BLaER1 treated with 17β-estradiol and CSF1 and Interleukin-3, amounts not matched to agents 10 nM and 100 nM (cell line): Measurements from ENCODE around the gene LEO1.

Experiments
- H3K27ac ChIP-seq, 11 experiments: shearing (Covaris generic); formaldehyde crosslinking; 2 replicates each; pipeline ENCODE4 v1.8.1; 2022
- H3K27me3 ChIP-seq, 11 experiments: shearing (Covaris generic); formaldehyde crosslinking; 2 replicates each; pipeline ENCODE4 v1.8.1; 2022
- H3K36me3 ChIP-seq, 11 experiments: shearing (Covaris generic); formaldehyde crosslinking; 2 replicates each; pipeline ENCODE4 v1.8.1; 2022
- H3K4me1 ChIP-seq, 10 experiments: shearing (Covaris generic); formaldehyde crosslinking; 2 replicates each; pipeline ENCODE4 v1.8.1; 2022
- H3K4me2 ChIP-seq, 11 experiments: shearing (Covaris generic); formaldehyde crosslinking; 2 replicates each; pipeline ENCODE4 v1.8.1; 2022
- H3K4me3 ChIP-seq, 10 experiments: shearing (Covaris generic); formaldehyde crosslinking; 2 replicates each; pipeline ENCODE4 v1.8.1; 2022
- H3K9ac ChIP-seq, 11 experiments: shearing (Covaris generic); formaldehyde crosslinking; 2 replicates each; pipeline ENCODE4 v1.8.1; 2022
- H3K9me3 ChIP-seq, 11 experiments: shearing (Covaris generic); formaldehyde crosslinking; replicated peaks in 1 of 11; 2 replicates each; pipeline ENCODE4 v1.8.1; 2022
- H4K20me1 ChIP-seq, 11 experiments: shearing (Covaris generic); formaldehyde crosslinking; 2 replicates each; pipeline ENCODE4 v1.8.1; 2022
- Cebpa-rat ChIP-seq, 11 experiments: shearing (Covaris generic); IDR thresholded peaks; 2 replicates each; pipeline ENCODE4 v1.8.1; 2022

LEO1 gene

GRCh38 chr15:51965691-51966090 is 5.9 kb downstream of the LEO1 start:
- no peak overlapping the region for H3K4me3 ChIP-seq
- H3K4me1 ChIP-seq = peaks cover 12 to 16% (median 14%) of the 10 kb centered on the region in 10 experiments
- peaks cover 57 to 89% (median 82%) of the 10 kb centered on the region in 11 experiments for H3K36me3 ChIP-seq
- H3K9me3 ChIP-seq = peaks cover 18 to 32% (median 28%) of the 10 kb centered on the region in 11 experiments
- H3K4me2 ChIP-seq = no peak overlapping the region
- no peak overlapping the region for H3K27ac ChIP-seq
- no peak for TF ChIP-seq Cebpa-rat (IDR thresholded peaks at IDR 0.05)
- H3K9ac ChIP-seq = no peak overlapping the region
- H4K20me1 ChIP-seq = peaks cover 0 to 82% (median 23%) of the 10 kb centered on the region in 11 experiments; a peak in 12 of 22 replicates
- no peaks in the 10 kb centered on the region for H3K27me3 ChIP-seq

GRCh38 chr15:51955504-51955903 is 16.1 kb downstream of the LEO1 start:
- Histone ChIP-seq H3K9me3 (no peaks in the 10 kb centered on the region), H3K4me2 (no peak overlapping the region), H3K4me1 (no peaks in the 10 kb centered on the region), H3K36me3 (peaks cover 98 to 100% (median 100%) of the 10 kb centered on the region in 11 experiments), H3K4me3 (no peak overlapping the region), H3K9ac (no peak overlapping the region), H3K27ac (no peak overlapping the region), H3K27me3 (no peaks in the 10 kb centered on the region), H4K20me1 (peaks cover 0 to 18% (median 0%) of the 10 kb centered on the region in 11 experiments; a peak in 2 of 22 replicates)
- TF ChIP-seq Cebpa-rat (IDR thresholded peaks at IDR 0.05) = no peak

DNA sequence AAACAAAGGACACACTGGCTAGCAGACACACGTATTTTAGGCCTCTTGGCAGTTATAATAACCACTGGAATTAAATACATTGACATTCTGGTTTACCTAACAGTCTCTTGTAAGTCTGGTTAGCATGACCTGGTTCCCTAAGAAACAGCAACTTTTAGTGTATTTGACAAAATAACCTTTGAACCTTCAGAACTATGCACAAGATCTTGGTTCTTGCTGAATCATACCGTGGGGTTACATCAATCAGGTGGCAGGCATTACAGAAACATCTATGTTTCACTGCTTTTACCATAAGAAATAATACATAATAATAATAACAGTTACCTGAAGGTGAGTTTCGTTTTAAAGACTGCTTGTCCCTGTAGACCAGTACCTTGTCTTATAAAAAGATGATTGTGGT is 18.8 kb downstream of the LEO1 start:
- Histone ChIP-seq H3K36me3 (peaks cover 98 to 100% (median 100%) of the 10 kb centered on the region in 11 experiments), H3K4me1 (no peaks in the 10 kb centered on the region), H3K9me3 (no peaks in the 10 kb centered on the region), H3K4me2 (no peak overlapping the region), H3K9ac (no peak overlapping the region), H4K20me1 (peaks cover 0 to 19% (median 0%) of the 10 kb centered on the region in 11 experiments; a peak in 3 of 22 replicates), H3K27ac (no peak overlapping the region), H3K4me3 (no peak overlapping the region), H3K27me3 (no peaks in the 10 kb centered on the region)
- TF ChIP-seq Cebpa-rat (IDR thresholded peaks at IDR 0.05) = no peak

- Histone ChIP-seq H3K4me2 (no peak overlapping the region), H3K9me3 (no peaks in the 10 kb centered on the region), H3K9ac (no peak overlapping the region), H3K27ac (no peak overlapping the region), H3K4me3 (no peak overlapping the region), H4K20me1 (peaks cover 0 to 17% (median 6%) of the 10 kb centered on the region in 11 experiments; a peak in 9 of 22 replicates), H3K27me3 (no peaks in the 10 kb centered on the region), H3K36me3 (peaks cover 96 to 100% (median 99%) of the 10 kb centered on the region in 11 experiments), H3K4me1 (peaks cover 0 to 5% (median 0%) of the 10 kb centered on the region in 10 experiments; a peak in 1 of 20 replicates)
- TF ChIP-seq Cebpa-rat (IDR thresholded peaks at IDR 0.05) = no peak
Measured at GRCh38 chr15:51947124-51947523, 24.5 kb downstream of the LEO1 start.

- Histone ChIP-seq H3K9me3 (no peaks in the 10 kb centered on the region), H4K20me1 (peaks cover 0 to 15% (median 5%) of the 10 kb centered on the region in 11 experiments; a peak in 9 of 22 replicates), H3K9ac (no peak overlapping the region), H3K27me3 (no peaks in the 10 kb centered on the region), H3K27ac (no peak overlapping the region), H3K36me3 (peaks cover 82 to 100% (median 92%) of the 10 kb centered on the region in 11 experiments), H3K4me2 (no peak overlapping the region), H3K4me3 (no peak overlapping the region), H3K4me1 (peaks cover 0 to 5% (median 0%) of the 10 kb centered on the region in 10 experiments; a peak in 1 of 20 replicates)
- no peak for TF ChIP-seq Cebpa-rat (IDR thresholded peaks at IDR 0.05)
Measured at GRCh38 chr15:51939216-51939615, 32.4 kb downstream of the LEO1 start.

GRCh38 chr15:51938286-51938685 is 33.3 kb downstream of the LEO1 start:
- Histone ChIP-seq H3K4me3 (no peak overlapping the region), H3K27ac (no peak overlapping the region), H3K27me3 (no peaks in the 10 kb centered on the region), H3K9me3 (no peaks in the 10 kb centered on the region), H4K20me1 (peaks cover 0 to 10% (median 0%) of the 10 kb centered on the region in 11 experiments; a peak in 6 of 22 replicates), H3K9ac (no peak overlapping the region), H3K36me3 (peaks cover 72 to 93% (median 86%) of the 10 kb centered on the region in 11 experiments), H3K4me2 (no peak overlapping the region), H3K4me1 (peaks cover 0 to 4% (median 0%) of the 10 kb centered on the region in 10 experiments; a peak in 1 of 20 replicates)
- no peak for TF ChIP-seq Cebpa-rat (IDR thresholded peaks at IDR 0.05)

GRCh38 chr15:51936105-51936478 is 35.5 kb downstream of the LEO1 start:
- H3K4me2 ChIP-seq = no peak overlapping the region
- H3K27me3 ChIP-seq = no peaks in the 10 kb centered on the region
- H3K9ac ChIP-seq = no peak overlapping the region
- H4K20me1 ChIP-seq = peaks cover 0 to 10% (median 0%) of the 10 kb centered on the region in 11 experiments; a peak in 3 of 22 replicates
- peaks cover 0 to 4% (median 0%) of the 10 kb centered on the region in 10 experiments; a peak in 1 of 20 replicates for H3K4me1 ChIP-seq
- H3K9me3 ChIP-seq = no peaks in the 10 kb centered on the region
- H3K27ac ChIP-seq = no peak overlapping the region
- TF ChIP-seq Cebpa-rat (IDR thresholded peaks at IDR 0.05) = no peak
- H3K36me3 ChIP-seq = peaks cover 52 to 89% (median 70%) of the 10 kb centered on the region in 11 experiments
- no peak overlapping the region for H3K4me3 ChIP-seq

DNA sequence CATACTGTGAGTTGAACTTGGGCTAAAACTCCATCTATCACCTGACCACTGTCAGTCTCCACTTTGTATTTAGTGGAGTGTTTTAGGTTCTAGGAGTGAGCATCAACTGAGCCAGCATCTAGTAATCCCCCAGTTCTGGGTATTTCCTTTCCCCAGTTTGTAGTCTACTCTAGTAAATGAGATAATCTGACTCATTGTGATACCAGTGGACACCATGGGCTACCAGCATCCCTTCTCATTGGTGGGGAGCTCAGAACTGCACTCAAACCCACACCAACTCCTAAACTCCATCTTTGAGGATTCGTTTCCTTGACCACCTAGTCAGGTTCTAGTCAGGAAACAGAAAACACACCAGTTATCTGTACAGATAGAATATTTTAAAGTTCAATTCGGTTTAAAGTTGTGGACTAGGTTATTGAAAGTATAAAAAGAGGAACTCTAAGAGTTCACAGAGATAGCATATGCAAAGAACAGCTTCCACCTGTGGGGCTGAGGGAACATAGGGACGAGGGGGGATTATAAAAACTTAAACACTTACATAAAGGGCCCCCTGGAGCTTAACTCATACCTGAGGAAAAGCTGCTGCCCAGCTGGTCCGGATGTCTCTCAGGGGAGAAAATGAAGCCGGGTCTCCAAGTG is 36.0 kb downstream of the LEO1 start:
- Histone ChIP-seq H3K9ac (no peak overlapping the region), H3K4me3 (no peak overlapping the region), H3K27ac (no peak overlapping the region), H3K4me2 (no peak overlapping the region), H4K20me1 (peaks cover 0 to 10% (median 0%) of the 10 kb centered on the region in 11 experiments; a peak in 2 of 22 replicates), H3K9me3 (no peaks in the 10 kb centered on the region), H3K4me1 (peaks cover 0 to 4% (median 0%) of the 10 kb centered on the region in 10 experiments; a peak in 1 of 20 replicates), H3K27me3 (no peaks in the 10 kb centered on the region), H3K36me3 (peaks cover 51 to 89% (median 65%) of the 10 kb centered on the region in 11 experiments)
- no peak for TF ChIP-seq Cebpa-rat (IDR thresholded peaks at IDR 0.05)

- Histone ChIP-seq H3K4me3 (no peak overlapping the region), H3K27ac (no peak overlapping the region), H3K27me3 (no peaks in the 10 kb centered on the region), H3K36me3 (peaks cover 23 to 85% (median 41%) of the 10 kb centered on the region in 11 experiments), H3K4me1 (peaks cover 0 to 4% (median 0%) of the 10 kb centered on the region in 10 experiments; a peak in 1 of 20 replicates), H4K20me1 (peaks cover 0 to 10% (median 0%) of the 10 kb centered on the region in 11 experiments; a peak in 1 of 22 replicates), H3K9ac (no peak overlapping the region), H3K9me3 (no peaks in the 10 kb centered on the region), H3K4me2 (no peak overlapping the region)
- TF ChIP-seq Cebpa-rat (IDR thresholded peaks at IDR 0.05) = no peak
Measured at GRCh38 chr15:51932161-51932560, 39.4 kb downstream of the LEO1 start.
